Measurements from ENCODE around the gene CACNA1G.

GRCh38 chr17:50565402-50566350 lies 5.2 kb downstream of the CACNA1G start:
- TF ChIP-seq CTCF (IDR thresholded peaks at IDR 0.05) = no peak
- TF ChIP-seq POLR2A (IDR thresholded peaks at IDR 0.05) = no peak

Data from right lobe of liver (tissue), 4 donors.